ENCODE measurements around the gene C6orf120. TPM values are rescaled to one million over a fixed set of nuclear protein-coding genes. Genes with fewer than 3 reads are reported as not detected.
"Not testable (repeated sequence)": the region's sequence is repeated elsewhere in the genome, so short reads cannot be mapped to it uniquely, and the experiment has no call there.

The C6orf120 gene
- polyA plus RNA-seq, 6 donors from 2014 or later, result 8.2 to 12.1 (median 9.2) TPM

DNA sequence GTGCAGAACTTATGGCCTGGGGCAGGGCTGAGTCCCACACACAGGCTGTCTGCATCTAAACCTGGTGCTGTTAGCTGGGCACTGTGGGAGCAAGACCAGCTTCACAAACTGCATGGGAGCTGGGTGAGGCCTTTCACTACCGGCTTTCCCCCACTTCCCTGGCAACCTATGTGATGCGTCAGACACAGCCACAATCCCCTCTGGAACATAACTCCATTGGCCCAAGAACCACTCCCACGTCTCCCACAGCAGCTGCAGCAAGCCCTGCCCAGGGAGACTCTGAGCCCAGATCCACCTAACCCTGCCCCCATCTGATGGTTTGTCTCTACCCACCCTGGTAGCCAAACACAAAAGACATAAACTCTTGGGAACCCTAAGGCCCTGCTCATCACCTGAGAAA, 9.4 kb upstream of the C6orf120 start:
- Mint-ChIP-seq H3K27me3 (no peaks in the 10 kb centered on the region), H3K36me3 (peaks cover 9 to 32% of the 10 kb centered on the region in 2 donors), H3K4me3 (no peak overlapping the region), H3K27ac (no peak overlapping the region), H3K9me3 (peaks cover 0 to 23% (median 18%) of the 10 kb centered on the region in 7 donors), H3K4me1 (peaks cover under 1 to 13% (median 6%) of the 10 kb centered on the region in 3 donors)
- no peak for DNase-seq
- no peak for ATAC-seq (ENCODE audit: low read depth in 2 of 2)

- Mint-ChIP-seq H3K27me3 (no peaks in the 10 kb centered on the region), H3K27ac (no peak overlapping the region), H3K9me3 (peaks cover 0 to 23% (median 18%) of the 10 kb centered on the region in 7 donors), H3K4me1 (peaks cover 14 to 27% (median 17%) of the 10 kb centered on the region in 3 donors), H3K36me3 (peaks cover 0 to 23% of the 10 kb centered on the region in 2 donors), H3K4me3 (no peak overlapping the region)
- no peak for DNase-seq
- no peak for ATAC-seq (ENCODE audit: low read depth in 2 of 2)
These were observed 6.8 kb upstream of the C6orf120 start for GRCh38 chr6:169695131-169695530.

- not testable (repeated sequence) for DNase-seq; H3K4me3 Mint-ChIP-seq; H3K27ac Mint-ChIP-seq; ATAC-seq (ENCODE audit: low read depth in 2 of 2); H3K27me3 Mint-ChIP-seq
- Mint-ChIP-seq H3K9me3 (peaks cover 0 to 19% (median 15%) of the 10 kb centered on the region in 7 donors), H3K36me3 (peaks cover 0 to 18% of the 10 kb centered on the region in 2 donors), H3K4me1 (peaks cover 15 to 21% (median 20%) of the 10 kb centered on the region in 3 donors)
These were observed 4.8 kb upstream of the C6orf120 start for GRCh38 chr6:169697115-169697514.

GRCh38 chr6:169700296-169700695, 1.6 kb upstream of the C6orf120 start:
- Mint-ChIP-seq H3K36me3 (peaks cover 0 to 10% of the 10 kb centered on the region in 2 donors), H3K27ac (peak overlapping the region in 2 of 6 donors; percentile 47 to 90), H3K9me3 (peaks cover 0 to 12% (median 6%) of the 10 kb centered on the region in 7 donors), H3K4me1 (peaks cover 28 to 45% (median 29%) of the 10 kb centered on the region in 3 donors), H3K27me3 (no peaks in the 10 kb centered on the region), H3K4me3 (peak overlapping the region in 6 of 8 donors; percentile 19 to 99 (median 77))
- ATAC-seq (ENCODE audit: low read depth in 2 of 2) (no peak), DNase-seq (no peak)

- ATAC-seq (ENCODE audit: low read depth in 2 of 2), result peak; percentile 4
- no peaks in the 10 kb centered on the region for H3K27me3 Mint-ChIP-seq
- peak overlapping the region; percentile 90 to 98 (median 96) for H3K27ac Mint-ChIP-seq
- no peak for DNase-seq
- H3K36me3 Mint-ChIP-seq, result peaks cover 0 to under 1% of the 10 kb centered on the region in 2 donors
- H3K4me1 Mint-ChIP-seq, result peaks cover 35 to 52% (median 40%) of the 10 kb centered on the region in 3 donors
- H3K9me3 Mint-ChIP-seq, result peaks cover 0 to 2% (median 0%) of the 10 kb centered on the region in 7 donors
- H3K4me3 Mint-ChIP-seq, result peak overlapping the region; percentile 87 to 99 (median 94)
These were observed 494 bp upstream of the C6orf120 start for GRCh38 chr6:169701311-169701953.

GRCh38 chr6:169702840-169703246, 917 bp downstream of the C6orf120 start:
- no peaks in the 10 kb centered on the region for H3K27me3 Mint-ChIP-seq
- no peaks in the 10 kb centered on the region for H3K9me3 Mint-ChIP-seq
- peaks cover 41 to 61% (median 52%) of the 10 kb centered on the region in 3 donors for H3K4me1 Mint-ChIP-seq
- peak overlapping the region; percentile 86 to 99 (median 90) for H3K4me3 Mint-ChIP-seq
- no peak for DNase-seq
- H3K27ac Mint-ChIP-seq, result peak overlapping the region; percentile 77 to 92 (median 88)
- peaks cover 0 to 3% of the 10 kb centered on the region in 2 donors for H3K36me3 Mint-ChIP-seq
- no peak for ATAC-seq (ENCODE audit: low read depth in 2 of 2)

DNA sequence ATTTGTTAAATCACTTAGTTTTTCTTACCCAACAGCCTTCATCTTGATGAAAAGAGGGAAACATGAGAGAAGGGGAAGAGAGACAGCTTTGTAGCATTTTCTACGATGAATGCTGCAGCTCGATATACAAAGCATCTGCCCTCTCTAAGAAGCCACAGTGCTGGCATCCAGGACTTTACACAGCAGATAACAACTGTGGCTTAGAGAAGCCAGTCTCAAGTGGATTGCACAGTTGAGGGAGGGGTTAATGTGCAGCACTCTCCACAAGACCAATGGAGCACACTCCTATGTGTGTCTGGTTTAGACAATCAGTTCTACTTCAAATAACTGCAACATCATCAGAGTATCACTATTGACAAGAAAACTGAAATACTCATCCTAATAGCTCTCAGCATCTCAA, 5.8 kb downstream of the C6orf120 start:
- no peak for DNase-seq

GRCh38 chr6:169709293-169709692, 7.4 kb downstream of the C6orf120 start:
- no peak overlapping the region for H3K4me3 Mint-ChIP-seq
- H3K27me3 Mint-ChIP-seq, result no peaks in the 10 kb centered on the region
- no peak overlapping the region for H3K27ac Mint-ChIP-seq
- no peak for DNase-seq
- H3K9me3 Mint-ChIP-seq, result no peaks in the 10 kb centered on the region
- peaks cover 7 to 8% of the 10 kb centered on the region in 2 donors for H3K36me3 Mint-ChIP-seq
- H3K4me1 Mint-ChIP-seq, result peaks cover 18 to 31% (median 29%) of the 10 kb centered on the region in 3 donors
- ATAC-seq (ENCODE audit: low read depth in 2 of 2), result no peak

More for the DNA sequence above, 5.8 kb downstream of the C6orf120 start:
- Mint-ChIP-seq H3K4me1 (peaks cover 24 to 44% (median 35%) of the 10 kb centered on the region in 3 donors), H3K27me3 (no peaks in the 10 kb centered on the region), H3K4me3 (no peak overlapping the region), H3K9me3 (no peaks in the 10 kb centered on the region), H3K27ac (peak overlapping the region in 3 of 6 donors; percentile 21 to 89 (median 81)), H3K36me3 (peaks cover 7% of the 10 kb centered on the region in 2 donors)
- ATAC-seq (ENCODE audit: low read depth in 2 of 2), result no peak

DNA sequence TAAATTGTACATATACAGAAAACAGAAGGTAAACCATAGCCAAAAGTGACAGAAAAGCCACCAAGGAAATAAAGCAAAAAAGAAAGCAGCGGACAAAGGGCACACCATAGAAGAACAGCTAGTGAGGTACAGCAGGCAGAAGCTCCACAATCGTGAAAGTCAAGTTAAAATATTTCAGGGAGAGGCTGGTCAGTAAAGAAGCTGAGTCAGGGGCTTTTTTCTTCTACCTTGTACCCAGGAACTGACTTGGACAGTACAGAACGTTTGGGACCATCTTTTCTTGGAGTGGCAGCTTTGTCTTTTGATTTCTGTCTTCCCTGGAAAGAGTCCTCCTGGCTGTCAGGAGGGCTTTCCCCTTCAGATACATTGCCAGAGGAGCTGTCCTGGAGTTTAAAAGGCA, 8.1 kb downstream of the C6orf120 start:
- no peak for ATAC-seq (ENCODE audit: low read depth in 2 of 2)
- no peak overlapping the region for H3K4me3 Mint-ChIP-seq
- no peak for DNase-seq
- H3K27me3 Mint-ChIP-seq, result no peaks in the 10 kb centered on the region
- peaks cover 8 to 10% of the 10 kb centered on the region in 2 donors for H3K36me3 Mint-ChIP-seq
- H3K4me1 Mint-ChIP-seq, result peaks cover 15 to 27% (median 26%) of the 10 kb centered on the region in 3 donors
- H3K27ac Mint-ChIP-seq, result peak overlapping the region in 1 of 6 donors; percentile 90
- no peaks in the 10 kb centered on the region for H3K9me3 Mint-ChIP-seq

- Mint-ChIP-seq H3K27me3 (no peaks in the 10 kb centered on the region), H3K27ac (peak overlapping the region in 1 of 6 donors; percentile 7), H3K9me3 (no peaks in the 10 kb centered on the region), H3K4me3 (no peak overlapping the region), H3K36me3 (peaks cover 3 to 20% of the 10 kb centered on the region in 2 donors), H3K4me1 (peaks cover 1 to 11% (median 2%) of the 10 kb centered on the region in 3 donors)
- ATAC-seq (ENCODE audit: low read depth in 2 of 2) (no peak), DNase-seq (no peak)
These were observed 12.3 kb downstream of the C6orf120 start for GRCh38 chr6:169714178-169714577.

DNA sequence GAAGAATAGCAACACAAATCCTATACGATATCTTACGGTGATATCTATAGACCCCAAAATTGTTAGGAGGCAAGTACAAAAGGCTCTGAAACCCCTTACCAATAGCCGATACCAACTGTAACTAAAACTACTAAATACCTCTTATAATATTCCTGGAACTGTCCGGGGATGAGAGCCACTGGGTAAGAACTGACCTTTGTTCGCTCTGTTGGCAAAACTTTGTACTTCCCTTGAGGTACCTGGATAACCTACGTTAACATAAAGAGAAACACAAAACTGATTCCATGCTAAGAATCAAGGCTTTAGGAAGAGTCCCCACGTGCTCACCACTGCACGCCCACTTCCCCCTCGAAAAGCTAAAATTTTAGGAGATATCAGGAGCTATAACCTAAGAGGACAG, 12.7 kb downstream of the C6orf120 start:
- no peak overlapping the region for H3K4me3 Mint-ChIP-seq
- DNase-seq (no peak), ATAC-seq (ENCODE audit: low read depth in 2 of 2) (no peak)
- no peaks in the 10 kb centered on the region for H3K9me3 Mint-ChIP-seq
- no peaks in the 10 kb centered on the region for H3K27me3 Mint-ChIP-seq
- H3K36me3 Mint-ChIP-seq, result peaks cover 3 to 19% of the 10 kb centered on the region in 2 donors
- H3K27ac Mint-ChIP-seq, result no peak overlapping the region
- peaks cover 4 to 11% (median 6%) of the 10 kb centered on the region in 3 donors for H3K4me1 Mint-ChIP-seq

DNA sequence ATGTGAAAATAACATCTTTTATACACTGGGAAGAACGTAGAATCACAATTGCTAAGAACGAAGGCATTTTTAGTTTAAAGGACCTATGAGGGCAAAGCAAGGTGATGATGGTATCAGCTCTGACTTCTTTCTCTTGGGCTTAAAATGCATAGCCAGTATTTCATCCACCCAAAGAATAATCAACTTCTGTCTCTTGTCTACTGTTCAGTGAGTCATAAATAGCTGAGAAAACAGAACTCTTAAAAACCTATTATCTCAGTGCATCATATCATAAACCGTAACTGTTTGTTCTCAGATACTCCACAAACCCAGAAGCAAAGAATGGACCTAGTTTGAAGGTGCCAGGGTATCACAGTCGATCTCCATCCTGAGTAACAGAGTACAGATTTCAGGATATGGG, 17.2 kb downstream of the C6orf120 start:
- no peaks in the 10 kb centered on the region for H3K9me3 Mint-ChIP-seq
- DNase-seq (no peak), ATAC-seq (ENCODE audit: low read depth in 2 of 2) (no peak)
- H3K36me3 Mint-ChIP-seq, result peaks cover 0 to 12% of the 10 kb centered on the region in 2 donors
- no peaks in the 10 kb centered on the region for H3K27me3 Mint-ChIP-seq
- peaks cover 18 to 30% (median 22%) of the 10 kb centered on the region in 3 donors for H3K4me1 Mint-ChIP-seq
- H3K4me3 Mint-ChIP-seq, result no peak overlapping the region
- peak overlapping the region in 1 of 6 donors; percentile 40 for H3K27ac Mint-ChIP-seq

GRCh38 chr6:169720207-169720855, 18.4 kb downstream of the C6orf120 start:
- H3K9me3 Mint-ChIP-seq, result no peaks in the 10 kb centered on the region
- peak overlapping the region in 1 of 8 donors; percentile 41 for H3K4me3 Mint-ChIP-seq
- no peaks in the 10 kb centered on the region for H3K27me3 Mint-ChIP-seq
- H3K4me1 Mint-ChIP-seq, result peaks cover 18 to 34% (median 22%) of the 10 kb centered on the region in 3 donors
- H3K36me3 Mint-ChIP-seq, result peaks cover 0 to 6% of the 10 kb centered on the region in 2 donors
- H3K27ac Mint-ChIP-seq, result peak overlapping the region in 2 of 6 donors; percentile 9 to 57
- ATAC-seq (ENCODE audit: low read depth in 2 of 2) (no peak), DNase-seq (no peak)
